BLaER1 (cell line): ENCODE measurements around the gene MAGI3.

Experiments
- H3K27ac ChIP-seq: shearing (Covaris generic); formaldehyde crosslinking; 2 replicates; pipeline ENCODE4 v1.8.1; 2022
- H3K27me3 ChIP-seq: shearing (Covaris generic); formaldehyde crosslinking; 2 replicates; pipeline ENCODE4 v1.8.1; 2022
- H3K36me3 ChIP-seq: shearing (Covaris generic); formaldehyde crosslinking; 2 replicates; pipeline ENCODE4 v1.8.1; 2022
- H3K4me1 ChIP-seq: shearing (Covaris generic); formaldehyde crosslinking; 2 replicates; pipeline ENCODE4 v1.8.1; 2022
- H3K4me2 ChIP-seq: shearing (Covaris generic); formaldehyde crosslinking; 2 replicates; pipeline ENCODE4 v1.8.1; 2022
- H3K4me3 ChIP-seq: shearing (Covaris generic); formaldehyde crosslinking; 2 replicates; pipeline ENCODE4 v1.8.1; 2022
- H3K9ac ChIP-seq: shearing (Covaris generic); formaldehyde crosslinking; 2 replicates; pipeline ENCODE4 v1.8.1; 2022
- H3K9me3 ChIP-seq: shearing (Covaris generic); formaldehyde crosslinking; 2 replicates; pipeline ENCODE4 v1.8.1; 2022
- H4K20me1 ChIP-seq: shearing (Covaris generic); formaldehyde crosslinking; 2 replicates; pipeline ENCODE4 v1.8.1; 2022
- Cebpa-rat ChIP-seq: shearing (Covaris generic); IDR thresholded peaks from 2 replicates; pipeline ENCODE4 v1.8.1; 2022

Gene MAGI3

GRCh38 chr1:113389953-113390834 lies at the start of gene MAGI3:
Gene MAGI3 (plus strand): TSS chr1:113390515. CDS start chr1:113391034, 519 bp downstream.
- no peak for TF ChIP-seq Cebpa-rat
- peak within 1 kb of the TSS; percentile 89 for H3K27ac ChIP-seq
- H4K20me1 ChIP-seq: peaks cover 42% of the 10 kb centered on the region
- peak within 1 kb of the TSS; percentile 98 for H3K4me3 ChIP-seq
- H3K36me3 ChIP-seq: no peaks in the 10 kb centered on the region
- no peaks in the 10 kb centered on the region for H3K27me3 ChIP-seq
- peaks cover 32% of the 10 kb centered on the region for H3K4me1 ChIP-seq
- H3K9ac ChIP-seq: peak within 1 kb of the TSS; percentile 90
- H3K4me2 ChIP-seq: peak within 1 kb of the TSS; percentile 84
- peaks cover 3% of the 10 kb centered on the region; the same call in 1 of the 2 replicates for H3K9me3 ChIP-seq

GRCh38 chr1:113353580-113353979 lies 36.7 kb upstream of the MAGI3 start:
- Histone ChIP-seq H3K4me3 (no peak overlapping the region), H4K20me1 (no peaks in the 10 kb centered on the region), H3K4me1 (no peaks in the 10 kb centered on the region), H3K27me3 (no peaks in the 10 kb centered on the region), H3K27ac (no peak overlapping the region), H3K36me3 (no peaks in the 10 kb centered on the region), H3K9ac (no peak overlapping the region), H3K4me2 (no peak overlapping the region), H3K9me3 (no peaks in the 10 kb centered on the region)
- no peak for TF ChIP-seq Cebpa-rat

GRCh38 chr1:113363935-113364334 lies 26.4 kb upstream of the MAGI3 start:
- H3K4me3 ChIP-seq: no peak overlapping the region
- H4K20me1 ChIP-seq: no peaks in the 10 kb centered on the region
- H3K27me3 ChIP-seq: no peaks in the 10 kb centered on the region
- no peaks in the 10 kb centered on the region for H3K4me1 ChIP-seq
- H3K9ac ChIP-seq: no peak overlapping the region
- no peak overlapping the region for H3K4me2 ChIP-seq
- H3K27ac ChIP-seq: no peak overlapping the region
- no peaks in the 10 kb centered on the region; the same call in 1 of the 2 replicates for H3K9me3 ChIP-seq
- H3K36me3 ChIP-seq: no peaks in the 10 kb centered on the region
- TF ChIP-seq Cebpa-rat: no peak

GRCh38 chr1:113369040-113369439 lies 21.3 kb upstream of the MAGI3 start:
- H4K20me1 ChIP-seq: no peaks in the 10 kb centered on the region
- H3K27me3 ChIP-seq: no peaks in the 10 kb centered on the region
- H3K9ac ChIP-seq: no peak overlapping the region
- H3K36me3 ChIP-seq: no peaks in the 10 kb centered on the region
- no peak for TF ChIP-seq Cebpa-rat
- H3K4me1 ChIP-seq: peaks cover 7% of the 10 kb centered on the region
- no peaks in the 10 kb centered on the region; the same call in 1 of the 2 replicates for H3K9me3 ChIP-seq
- H3K4me3 ChIP-seq: no peak overlapping the region
- no peak overlapping the region for H3K27ac ChIP-seq
- no peak overlapping the region for H3K4me2 ChIP-seq

GRCh38 chr1:113369699-113370098 lies 20.6 kb upstream of the MAGI3 start:
- no peaks in the 10 kb centered on the region for H4K20me1 ChIP-seq
- TF ChIP-seq Cebpa-rat: no peak
- H3K27ac ChIP-seq: no peak overlapping the region
- H3K36me3 ChIP-seq: no peaks in the 10 kb centered on the region
- no peak overlapping the region for H3K4me3 ChIP-seq
- no peak overlapping the region for H3K4me2 ChIP-seq
- H3K9me3 ChIP-seq: no peaks in the 10 kb centered on the region; the same call in 1 of the 2 replicates
- H3K27me3 ChIP-seq: no peaks in the 10 kb centered on the region
- peaks cover 7% of the 10 kb centered on the region for H3K4me1 ChIP-seq
- H3K9ac ChIP-seq: no peak overlapping the region

- no peak overlapping the region for H3K4me3 ChIP-seq
- H3K27me3 ChIP-seq: no peaks in the 10 kb centered on the region
- no peak overlapping the region for H3K4me2 ChIP-seq
- no peak overlapping the region for H3K9ac ChIP-seq
- no peaks in the 10 kb centered on the region for H4K20me1 ChIP-seq
- no peak for TF ChIP-seq Cebpa-rat
- H3K27ac ChIP-seq: no peak overlapping the region
- H3K36me3 ChIP-seq: no peaks in the 10 kb centered on the region
- H3K4me1 ChIP-seq: peaks cover 7% of the 10 kb centered on the region
- H3K9me3 ChIP-seq: no peaks in the 10 kb centered on the region; the same call in 1 of the 2 replicates
These were observed 19.4 kb upstream of the MAGI3 start for GRCh38 chr1:113370868-113371267.

- TF ChIP-seq Cebpa-rat: no peak
- Histone ChIP-seq H3K36me3 (no peaks in the 10 kb centered on the region), H3K4me1 (peaks cover 7% of the 10 kb centered on the region), H3K9ac (no peak overlapping the region), H3K4me2 (no peak overlapping the region), H3K27me3 (no peaks in the 10 kb centered on the region), H3K27ac (no peak overlapping the region), H3K4me3 (no peak overlapping the region), H3K9me3 (no peaks in the 10 kb centered on the region; the same call in 1 of the 2 replicates), H4K20me1 (no peaks in the 10 kb centered on the region)
These were observed 17.8 kb upstream of the MAGI3 start for GRCh38 chr1:113372546-113372945.

GRCh38 chr1:113373644-113374043 lies 16.7 kb upstream of the MAGI3 start:
- TF ChIP-seq Cebpa-rat: no peak

GRCh38 chr1:113375878-113376277 lies 14.4 kb upstream of the MAGI3 start:
- TF ChIP-seq Cebpa-rat: no peak
- Histone ChIP-seq H3K27me3 (no peaks in the 10 kb centered on the region), H3K36me3 (no peaks in the 10 kb centered on the region), H3K4me3 (no peak overlapping the region), H3K9me3 (no peaks in the 10 kb centered on the region), H3K9ac (no peak overlapping the region), H4K20me1 (no peaks in the 10 kb centered on the region), H3K4me1 (no peaks in the 10 kb centered on the region), H3K27ac (no peak overlapping the region), H3K4me2 (no peak overlapping the region)

More at GRCh38 chr1:113373644-113374043, 16.7 kb upstream of the MAGI3 start:
- Histone ChIP-seq H3K27me3 (no peaks in the 10 kb centered on the region), H3K36me3 (no peaks in the 10 kb centered on the region), H3K4me1 (peaks cover 7% of the 10 kb centered on the region), H4K20me1 (no peaks in the 10 kb centered on the region), H3K4me3 (no peak overlapping the region), H3K9ac (no peak overlapping the region), H3K9me3 (no peaks in the 10 kb centered on the region), H3K27ac (no peak overlapping the region), H3K4me2 (no peak overlapping the region)

GRCh38 chr1:113380075-113380474 lies 10.2 kb upstream of the MAGI3 start:
- TF ChIP-seq Cebpa-rat: no peak
- no peaks in the 10 kb centered on the region for H3K4me1 ChIP-seq
- H3K36me3 ChIP-seq: no peaks in the 10 kb centered on the region
- no peak overlapping the region for H3K9ac ChIP-seq
- no peak overlapping the region for H3K27ac ChIP-seq
- no peaks in the 10 kb centered on the region for H3K27me3 ChIP-seq
- no peak overlapping the region for H3K4me2 ChIP-seq
- no peaks in the 10 kb centered on the region for H3K9me3 ChIP-seq
- H4K20me1 ChIP-seq: no peaks in the 10 kb centered on the region
- H3K4me3 ChIP-seq: no peak overlapping the region
